Measurements from ENCODE around the gene UBN2. TPM values are rescaled to one million over a fixed set of nuclear protein-coding genes. Genes with fewer than 3 reads are reported as not detected.
"Not testable (repeated sequence)": the region's sequence is repeated elsewhere in the genome, so short reads cannot be mapped to it uniquely, and the experiment has no call there.

The UBN2 gene
- total RNA-seq, 1 donor from 2014 or later, result 13.5 TPM

- Mint-ChIP-seq H3K27ac (ENCODE audit: unreplicated experiment) (no peak overlapping the region), H3K4me1 (ENCODE audit: low read depth) (no peaks in the 10 kb centered on the region), H3K4me3 (ENCODE audit: unreplicated experiment) (no peak overlapping the region), H3K9me3 (ENCODE audit: low read depth) (peaks cover 30% of the 10 kb centered on the region), H3K27me3 (ENCODE audit: low read depth) (peaks cover 10% of the 10 kb centered on the region), H3K36me3 (ENCODE audit: low read depth) (peaks cover 8% of the 10 kb centered on the region)
- no peak for TF ChIP-seq CTCF (IDR thresholded peaks at IDR 0.05)
- no peak for DNase-seq (ENCODE audit: low spot score)
Measured at GRCh38 chr7:139205843-139206242, 25.2 kb upstream of the UBN2 start.

GRCh38 chr7:139212133-139212532 lies 18.9 kb upstream of the UBN2 start:
- no peak for TF ChIP-seq CTCF (IDR thresholded peaks at IDR 0.05)
- Mint-ChIP-seq H3K36me3 (ENCODE audit: low read depth) (no peaks in the 10 kb centered on the region), H3K27ac (ENCODE audit: unreplicated experiment) (no peak overlapping the region), H3K27me3 (ENCODE audit: low read depth) (peaks cover 20% of the 10 kb centered on the region), H3K4me1 (ENCODE audit: low read depth) (no peaks in the 10 kb centered on the region), H3K9me3 (ENCODE audit: low read depth) (peaks cover 9% of the 10 kb centered on the region), H3K4me3 (ENCODE audit: unreplicated experiment) (no peak overlapping the region)
- no peak for DNase-seq (ENCODE audit: low spot score)

GRCh38 chr7:139213489-139213888 lies 17.5 kb upstream of the UBN2 start:
- not testable (repeated sequence) for H3K36me3 Mint-ChIP-seq (ENCODE audit: low read depth); H3K4me3 Mint-ChIP-seq (ENCODE audit: unreplicated experiment); H3K27ac Mint-ChIP-seq (ENCODE audit: unreplicated experiment); H3K9me3 Mint-ChIP-seq (ENCODE audit: low read depth); H3K4me1 Mint-ChIP-seq (ENCODE audit: low read depth); DNase-seq (ENCODE audit: low spot score)
- H3K27me3 Mint-ChIP-seq (ENCODE audit: low read depth), result peaks cover 20% of the 10 kb centered on the region

GRCh38 chr7:139218173-139218572 lies 12.9 kb upstream of the UBN2 start:
- no peak for DNase-seq (ENCODE audit: low spot score)
- Mint-ChIP-seq H3K4me1 (ENCODE audit: low read depth) (no peaks in the 10 kb centered on the region), H3K4me3 (ENCODE audit: unreplicated experiment) (no peak overlapping the region), H3K9me3 (ENCODE audit: low read depth) (no peaks in the 10 kb centered on the region), H3K27ac (ENCODE audit: unreplicated experiment) (no peak overlapping the region), H3K27me3 (ENCODE audit: low read depth) (peaks cover 5% of the 10 kb centered on the region), H3K36me3 (ENCODE audit: low read depth) (no peaks in the 10 kb centered on the region)
- TF ChIP-seq CTCF (IDR thresholded peaks at IDR 0.05), result no peak

DNA sequence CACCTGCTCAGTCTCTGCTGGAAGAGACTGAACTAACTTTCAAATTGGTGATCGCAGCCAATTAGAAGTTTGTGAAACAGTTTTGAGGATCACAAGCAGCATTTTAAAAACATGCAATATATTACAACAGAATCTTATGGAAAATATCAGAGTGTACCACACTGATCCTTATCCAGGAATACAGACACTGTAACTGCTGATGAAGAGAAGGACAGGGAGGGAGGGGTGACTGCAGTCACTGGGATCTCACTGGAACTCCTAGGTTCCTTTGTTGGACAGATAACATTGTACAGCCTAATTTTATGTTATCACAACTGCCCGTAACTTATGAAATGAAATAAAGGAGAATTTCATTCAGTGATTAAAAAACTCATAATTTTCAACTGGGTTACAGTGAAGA lies 6.8 kb upstream of the UBN2 start:
- Mint-ChIP-seq H3K27ac (ENCODE audit: unreplicated experiment) (no peak overlapping the region), H3K36me3 (ENCODE audit: low read depth) (no peaks in the 10 kb centered on the region), H3K4me1 (ENCODE audit: low read depth) (no peaks in the 10 kb centered on the region), H3K4me3 (ENCODE audit: unreplicated experiment) (no peak overlapping the region), H3K27me3 (ENCODE audit: low read depth) (peaks cover 2% of the 10 kb centered on the region), H3K9me3 (ENCODE audit: low read depth) (no peaks in the 10 kb centered on the region)
- no peak for DNase-seq (ENCODE audit: low spot score)
- TF ChIP-seq CTCF (IDR thresholded peaks at IDR 0.05), result no peak

GRCh38 chr7:139224836-139225235 lies 6.2 kb upstream of the UBN2 start:
- H3K4me3 Mint-ChIP-seq (ENCODE audit: unreplicated experiment); H3K27me3 Mint-ChIP-seq (ENCODE audit: low read depth); H3K4me1 Mint-ChIP-seq (ENCODE audit: low read depth); H3K36me3 Mint-ChIP-seq (ENCODE audit: low read depth); H3K9me3 Mint-ChIP-seq (ENCODE audit: low read depth); H3K27ac Mint-ChIP-seq (ENCODE audit: unreplicated experiment); DNase-seq (ENCODE audit: low spot score): not testable (repeated sequence)

DNA sequence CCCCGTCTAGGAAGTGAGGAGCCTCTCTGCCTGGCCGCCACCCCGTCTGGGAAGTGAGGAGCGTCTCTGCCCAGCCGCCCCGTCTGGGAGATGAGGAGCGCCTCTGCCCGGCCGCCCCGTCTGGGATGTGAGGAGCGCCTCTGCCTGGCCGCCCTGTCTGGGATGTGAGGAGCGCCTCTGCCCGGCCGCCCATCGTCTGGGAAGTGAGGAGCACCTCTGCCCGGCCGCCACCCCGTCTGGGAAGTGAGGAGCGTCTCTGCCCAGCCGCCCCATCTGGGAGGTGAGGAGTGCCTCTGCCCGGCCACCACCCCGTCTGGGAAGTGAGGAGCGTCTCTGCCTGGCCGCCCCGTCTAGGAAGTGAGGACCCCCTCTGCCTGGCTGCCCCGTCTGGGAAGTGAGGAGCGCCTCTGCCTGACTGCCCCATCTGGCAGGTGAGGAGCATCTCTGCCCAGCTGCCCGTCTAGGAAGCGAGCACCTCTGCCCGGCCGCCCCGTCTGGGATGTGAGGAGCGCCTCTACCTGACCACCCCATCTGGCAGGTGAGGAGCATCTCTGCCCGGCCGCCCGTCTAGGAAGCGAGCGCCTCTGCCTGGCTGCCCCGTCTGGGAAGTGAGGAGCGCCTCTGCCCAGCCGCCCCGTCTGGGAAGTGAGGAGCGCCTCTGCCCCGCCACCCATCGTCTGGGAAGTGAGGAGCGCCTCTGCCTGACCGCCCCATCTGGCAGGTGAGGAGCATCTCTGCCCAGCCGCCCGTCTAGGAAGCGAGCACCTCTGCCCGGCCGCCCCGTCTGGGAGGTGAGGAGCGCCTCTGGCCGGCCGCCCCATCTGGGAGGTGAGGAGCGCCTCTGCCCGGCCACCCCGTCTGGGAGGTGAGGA lies 5.5 kb upstream of the UBN2 start:
- not testable (repeated sequence) for H3K4me1 Mint-ChIP-seq (ENCODE audit: low read depth); H3K9me3 Mint-ChIP-seq (ENCODE audit: low read depth); H3K27me3 Mint-ChIP-seq (ENCODE audit: low read depth); DNase-seq (ENCODE audit: low spot score); H3K36me3 Mint-ChIP-seq (ENCODE audit: low read depth); H3K4me3 Mint-ChIP-seq (ENCODE audit: unreplicated experiment); H3K27ac Mint-ChIP-seq (ENCODE audit: unreplicated experiment)

DNA sequence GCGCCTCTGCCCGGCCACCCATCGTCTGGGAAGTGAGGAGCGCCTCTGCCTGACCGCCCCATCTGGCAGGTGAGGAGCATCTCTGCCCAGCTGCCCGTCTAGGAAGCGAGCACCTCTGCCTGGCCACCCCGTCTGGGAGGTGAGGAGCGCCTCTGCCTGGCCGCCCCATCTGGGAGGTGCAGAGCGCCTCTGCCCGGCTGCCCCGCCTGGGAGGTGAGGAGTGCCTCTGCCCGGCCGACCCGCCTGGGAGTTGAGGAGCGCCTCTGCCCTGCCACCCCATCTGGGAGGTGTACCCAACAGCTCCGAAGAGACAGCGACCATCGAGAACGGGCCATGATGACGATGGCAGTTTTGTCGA lies 4.9 kb upstream of the UBN2 start:
- not testable (repeated sequence) for H3K27ac Mint-ChIP-seq (ENCODE audit: unreplicated experiment); DNase-seq (ENCODE audit: low spot score); H3K9me3 Mint-ChIP-seq (ENCODE audit: low read depth); H3K27me3 Mint-ChIP-seq (ENCODE audit: low read depth); H3K36me3 Mint-ChIP-seq (ENCODE audit: low read depth); H3K4me3 Mint-ChIP-seq (ENCODE audit: unreplicated experiment)
- peaks cover 10% of the 10 kb centered on the region for H3K4me1 Mint-ChIP-seq (ENCODE audit: low read depth)

- not testable (repeated sequence) for H3K27ac Mint-ChIP-seq (ENCODE audit: unreplicated experiment)
Measured at GRCh38 chr7:139226988-139227488, 4.0 kb upstream of the UBN2 start.

More at GRCh38 chr7:139226988-139227488, 4.0 kb upstream of the UBN2 start:
- H3K27me3 Mint-ChIP-seq (ENCODE audit: low read depth); H3K9me3 Mint-ChIP-seq (ENCODE audit: low read depth); DNase-seq (ENCODE audit: low spot score); H3K36me3 Mint-ChIP-seq (ENCODE audit: low read depth); H3K4me3 Mint-ChIP-seq (ENCODE audit: unreplicated experiment): not testable (repeated sequence)
- peaks cover 11% of the 10 kb centered on the region for H3K4me1 Mint-ChIP-seq (ENCODE audit: low read depth)
